Measurements from ENCODE around the gene PNPLA6.

GRCh38 chr19:7512400-7512851 is 23.1 kb upstream of the PNPLA6 start:
- TF ChIP-seq CTCF (conservative IDR thresholded peaks at IDR 0.05; ENCODE audit: low read depth, low read length) (no peak), EZH2phosphoT487 (IDR thresholded peaks at IDR 0.05; ENCODE audit: borderline replicate concordance, low read length) (no peak), EZH2 (IDR thresholded peaks at IDR 0.05; ENCODE audit: low read length, unreplicated experiment) (no peak)
